Raji (cell line): Measurements from ENCODE around the gene C2CD4A.

Source experiments
- POLR2A ChIP-seq: IDR thresholded peaks from 2 replicates; pipeline ENCODE4 v1.6.1; 2011; ENCODE audit warnings: low read depth, low read length, control low read depth; ENCODE audit not compliant: insufficient read depth

C2CD4A gene

GRCh38 chr15:62066663-62067447 is at the start of gene C2CD4A:
Gene C2CD4A (plus strand): TSS chr15:62066977. CDS start chr15:62067614, 637 bp downstream.
- no peak for TF ChIP-seq POLR2A

GRCh38 chr15:62020576-62021160 is 46.1 kb upstream of the C2CD4A start:
- no peak for TF ChIP-seq POLR2A

- TF ChIP-seq POLR2A: no peak
Measured at GRCh38 chr15:62021991-62022600, 44.7 kb upstream of the C2CD4A start.

GRCh38 chr15:62026487-62027262 is 40.1 kb upstream of the C2CD4A start:
- TF ChIP-seq POLR2A: no peak

- no peak for TF ChIP-seq POLR2A
Measured at GRCh38 chr15:62027263-62027565, 39.6 kb upstream of the C2CD4A start.

GRCh38 chr15:62027916-62028315 is 38.9 kb upstream of the C2CD4A start:
- no peak for TF ChIP-seq POLR2A

GRCh38 chr15:62035256-62035924 is 31.4 kb upstream of the C2CD4A start:
- TF ChIP-seq POLR2A: no peak

GRCh38 chr15:62046078-62046743 is 20.6 kb upstream of the C2CD4A start:
- TF ChIP-seq POLR2A: no peak

- TF ChIP-seq POLR2A: no peak
Measured at GRCh38 chr15:62047282-62047827, 19.4 kb upstream of the C2CD4A start.

- TF ChIP-seq POLR2A: no peak
Measured at GRCh38 chr15:62050115-62050514, 16.7 kb upstream of the C2CD4A start.

- no peak for TF ChIP-seq POLR2A
Measured at GRCh38 chr15:62051166-62051565, 15.6 kb upstream of the C2CD4A start.

- no peak for TF ChIP-seq POLR2A
Measured at GRCh38 chr15:62052713-62053112, 14.1 kb upstream of the C2CD4A start.

- no peak for TF ChIP-seq POLR2A
Measured at GRCh38 chr15:62053439-62054085, 13.2 kb upstream of the C2CD4A start.

GRCh38 chr15:62054979-62055378 is 11.8 kb upstream of the C2CD4A start:
- no peak for TF ChIP-seq POLR2A
